ENCODE data around the gene OBP2A.

OBP2A gene

DNA sequence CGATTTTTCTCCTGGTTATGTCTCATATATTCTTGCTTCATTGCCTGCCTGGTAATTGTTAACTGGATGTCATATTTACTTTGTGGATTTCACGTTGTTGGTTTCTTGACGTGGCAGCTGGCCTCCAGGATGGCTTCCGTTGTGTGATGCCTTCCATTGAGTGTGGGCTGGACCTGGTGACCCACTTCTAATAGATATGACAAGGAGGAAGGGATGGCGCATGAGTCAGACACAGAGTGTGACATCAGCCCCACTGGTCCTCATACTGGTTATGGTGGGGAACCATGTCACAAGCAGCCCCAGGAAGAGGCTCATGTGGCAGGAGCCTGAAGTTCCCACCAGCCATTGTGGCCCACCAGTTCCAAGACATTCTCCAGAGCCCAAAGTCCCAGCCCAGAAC is 9.3 kb downstream of the OBP2A start:
- no peak for DNase-seq

DNA sequence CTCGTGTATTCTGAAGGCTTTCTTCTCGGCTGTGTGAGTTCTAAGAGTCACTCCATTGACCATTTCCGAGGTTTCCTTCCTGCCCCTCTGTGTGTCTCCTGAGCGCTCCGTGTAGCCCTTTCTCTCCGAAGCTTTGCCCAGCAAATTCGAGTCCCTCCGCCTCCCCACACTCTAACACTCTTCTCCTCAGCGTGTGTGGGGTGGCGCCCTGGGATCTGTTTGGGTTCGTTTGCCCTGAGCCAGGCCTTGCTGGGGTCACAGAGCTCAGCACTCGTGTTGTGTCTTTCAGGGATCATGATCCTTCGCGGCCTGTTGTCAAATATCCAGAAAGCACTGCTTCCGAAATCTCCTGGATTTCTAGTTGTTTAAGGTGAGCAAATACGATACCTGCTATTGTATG is 10.0 kb downstream of the OBP2A start:
- DNase-seq: no peak

DNA sequence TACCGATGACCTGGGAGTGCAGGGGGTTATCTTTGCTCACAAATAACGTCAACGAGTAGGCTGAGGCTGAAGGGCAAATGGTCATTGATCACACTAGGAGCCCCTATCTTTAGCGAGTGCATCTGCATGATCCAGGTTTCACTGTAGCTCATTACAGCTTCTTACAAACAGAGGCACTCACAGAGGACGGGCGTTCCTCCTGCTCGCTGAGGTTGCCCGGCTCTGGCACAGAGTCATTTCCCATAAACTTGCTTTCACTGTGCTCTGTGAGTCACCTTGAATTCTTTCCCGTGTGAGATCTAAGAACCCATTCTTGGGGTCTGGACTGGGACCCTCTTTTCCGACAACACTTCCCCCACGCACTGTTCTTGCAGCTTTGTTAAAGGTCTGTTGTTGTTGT is 13.7 kb downstream of the OBP2A start:
- no peak for DNase-seq

DNA sequence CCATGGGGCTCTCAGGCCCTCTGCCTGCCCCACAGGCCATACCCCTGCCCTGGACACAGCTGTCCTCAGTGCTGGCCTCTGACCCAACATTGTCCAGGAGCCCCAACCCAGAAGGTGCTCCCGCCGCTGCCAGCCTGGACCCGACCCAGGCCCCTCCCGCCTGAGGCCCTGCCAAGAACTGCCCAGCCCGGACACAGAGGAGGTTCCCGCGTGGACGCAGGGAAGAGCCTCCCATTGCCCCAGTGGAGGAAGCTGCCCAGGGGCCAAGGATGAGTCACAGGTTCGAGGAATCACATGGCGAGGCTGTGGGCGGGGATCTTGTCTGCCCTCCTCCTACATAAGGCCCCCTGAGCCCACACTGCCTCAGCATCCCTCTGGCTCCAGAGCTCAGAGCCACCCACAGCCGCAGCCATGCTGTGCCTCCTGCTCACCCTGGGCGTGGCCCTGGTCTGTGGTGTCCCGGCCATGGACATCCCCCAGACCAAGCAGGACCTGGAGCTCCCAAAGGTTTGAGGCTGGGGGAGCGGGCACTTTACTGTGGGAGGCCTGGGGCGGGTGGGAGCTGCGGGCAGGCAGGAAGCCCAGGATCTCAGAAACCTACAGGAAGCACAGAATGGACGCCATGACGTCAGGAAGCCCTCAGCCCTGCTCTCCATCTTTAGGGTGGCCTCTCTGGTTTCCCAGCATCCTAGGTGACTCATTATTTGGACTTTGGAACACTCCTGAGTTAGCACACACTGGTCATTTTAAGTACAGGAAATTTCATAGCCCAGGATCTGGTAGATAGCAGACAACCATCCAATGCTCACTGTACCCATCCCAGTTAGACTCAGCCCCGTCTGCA is 15.7 kb downstream of the OBP2A start, which contains the start of gene PAEP:
TSS of gene PAEP (plus strand) at position 366 of the 844 bp plus-strand sequence.
- no peak for DNase-seq

DNA sequence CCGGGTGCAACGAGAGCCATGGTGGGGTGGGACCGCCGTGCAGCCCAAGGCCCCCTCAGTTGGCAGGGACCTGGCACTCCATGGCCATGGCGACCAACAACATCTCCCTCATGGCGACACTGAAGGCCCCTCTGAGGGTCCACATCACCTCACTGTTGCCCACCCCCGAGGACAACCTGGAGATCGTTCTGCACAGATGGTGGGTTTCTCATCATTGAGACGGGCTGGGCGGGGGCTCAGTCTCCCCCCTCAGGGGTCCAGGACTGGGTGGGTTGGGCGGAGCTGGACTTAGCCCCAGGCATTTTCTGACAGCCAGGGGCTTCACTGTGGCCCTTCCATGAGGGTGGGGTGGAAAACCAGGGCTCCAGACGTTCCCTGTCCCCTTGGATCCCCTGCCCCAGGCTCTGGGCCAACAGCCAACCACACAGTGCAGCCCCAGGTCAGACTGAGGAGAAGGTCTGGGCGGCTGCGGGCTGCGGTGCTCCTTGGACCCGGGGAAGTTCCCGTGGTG is 16.4 kb downstream of the OBP2A start:
- DNase-seq: no peak

DNA sequence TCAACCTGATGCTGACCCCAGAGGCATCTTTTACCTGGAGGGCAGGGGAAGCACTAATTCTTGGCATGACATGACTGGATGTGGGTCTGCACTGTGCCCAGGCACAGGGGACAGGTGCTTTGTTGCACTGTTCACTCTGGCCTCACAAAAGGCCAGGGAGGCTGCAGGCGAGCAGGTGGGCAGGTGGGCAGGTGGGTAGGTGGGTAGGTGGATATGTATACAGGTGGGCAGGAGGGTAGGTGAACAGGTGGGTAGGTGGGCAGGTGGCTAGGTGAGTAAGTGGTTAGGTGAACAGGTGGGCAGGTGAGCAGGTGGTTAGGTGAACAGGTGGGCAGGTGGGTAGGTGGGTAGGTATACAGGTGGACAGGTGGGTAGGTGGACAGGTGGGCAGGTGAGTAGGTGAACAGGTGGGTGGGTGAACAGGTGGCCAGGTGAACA is 17.1 kb downstream of the OBP2A start:
- no peak for DNase-seq

DNA sequence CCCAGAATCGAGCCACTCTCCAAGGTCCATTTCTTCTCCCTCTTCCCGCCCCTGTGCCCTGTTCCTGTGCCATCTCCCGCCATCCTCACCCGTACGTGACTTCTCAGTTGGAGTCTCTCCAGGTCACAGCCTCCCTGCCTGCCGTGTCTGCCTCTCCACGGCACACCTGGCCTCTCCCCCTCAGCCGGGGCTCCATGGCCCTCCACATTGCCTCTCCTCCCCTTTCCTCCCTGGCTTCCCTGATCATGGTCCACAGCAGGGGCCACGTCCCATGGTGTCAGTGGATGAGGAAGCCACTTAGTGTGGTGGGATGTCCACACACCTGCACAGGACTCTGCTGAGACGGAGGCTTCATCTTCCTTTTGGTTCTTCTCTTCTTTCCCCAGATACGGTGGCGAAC is 17.9 kb downstream of the OBP2A start:
- no peak for DNase-seq

GRCh38 chr9:135565141-135565628 is 19.3 kb downstream of the OBP2A start:
- no peak for DNase-seq

DNA sequence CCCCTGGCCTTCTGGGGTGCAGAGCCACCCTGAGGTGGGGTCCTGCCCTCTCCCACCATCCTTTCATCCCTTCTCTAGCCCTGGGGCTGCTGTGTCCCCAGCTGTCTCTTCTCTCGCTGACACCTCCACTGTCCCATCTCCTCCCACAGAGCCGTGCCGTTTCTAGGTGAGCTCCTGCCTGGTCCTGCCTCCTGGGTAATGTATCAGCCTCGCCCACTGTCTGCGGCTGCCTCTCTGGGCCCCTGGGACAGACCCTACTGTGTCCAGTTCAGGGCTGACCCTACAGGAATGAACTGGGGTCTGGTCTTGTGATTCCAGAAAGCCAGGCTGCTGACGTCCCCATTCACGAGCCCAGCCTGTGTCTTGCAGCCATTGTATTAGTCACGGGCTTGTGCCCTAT is 19.7 kb downstream of the OBP2A start:
- no peak for DNase-seq

GRCh38 chr9:135566552-135566951 is 20.6 kb downstream of the OBP2A start:
- DNase-seq: no peak

DNA sequence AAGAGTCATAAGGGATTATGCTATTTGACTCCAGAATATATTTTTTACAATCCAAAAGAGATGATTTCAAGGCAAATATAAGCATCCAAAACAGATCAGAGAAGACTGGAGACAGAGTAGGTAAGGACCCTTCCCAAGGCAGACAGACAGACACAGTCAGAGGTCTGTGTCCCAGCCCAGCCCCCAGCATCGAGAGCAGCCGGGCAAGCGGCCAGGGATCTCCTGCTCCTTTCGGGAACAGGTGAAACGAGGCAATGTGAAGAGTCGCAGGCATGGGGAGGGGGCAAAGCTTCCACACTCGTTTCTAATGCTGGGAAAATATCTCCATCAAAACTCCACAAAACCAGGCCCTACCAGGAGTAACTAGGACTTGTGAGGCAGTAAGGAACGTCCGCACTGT is 21.4 kb downstream of the OBP2A start:
- no peak for DNase-seq

- DNase-seq: no peak
These were observed 22.1 kb downstream of the OBP2A start for GRCh38 chr9:135568026-135568425.

DNA sequence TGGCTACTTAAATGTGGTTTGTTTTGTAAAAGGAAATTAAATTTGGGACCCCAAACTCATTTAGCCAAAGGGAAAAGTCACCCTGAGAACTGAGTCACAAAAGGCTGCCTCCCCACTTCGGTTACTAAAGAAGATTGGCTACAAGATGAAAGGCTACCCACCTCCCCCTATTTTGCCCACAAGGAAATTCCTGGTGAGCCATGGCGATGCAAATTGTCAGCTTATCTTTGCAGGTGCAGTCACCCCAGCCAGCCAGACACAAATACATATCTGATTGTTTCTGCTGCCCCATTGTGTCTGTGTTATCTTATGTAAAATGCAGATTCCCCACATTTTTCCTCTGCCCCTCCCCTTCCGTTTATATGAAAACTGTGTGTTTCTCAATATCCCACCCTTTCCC is 24.5 kb downstream of the OBP2A start:
- no peak for DNase-seq

GRCh38 chr9:135572233-135572632 is 26.3 kb downstream of the OBP2A start:
- DNase-seq: no peak

DNA sequence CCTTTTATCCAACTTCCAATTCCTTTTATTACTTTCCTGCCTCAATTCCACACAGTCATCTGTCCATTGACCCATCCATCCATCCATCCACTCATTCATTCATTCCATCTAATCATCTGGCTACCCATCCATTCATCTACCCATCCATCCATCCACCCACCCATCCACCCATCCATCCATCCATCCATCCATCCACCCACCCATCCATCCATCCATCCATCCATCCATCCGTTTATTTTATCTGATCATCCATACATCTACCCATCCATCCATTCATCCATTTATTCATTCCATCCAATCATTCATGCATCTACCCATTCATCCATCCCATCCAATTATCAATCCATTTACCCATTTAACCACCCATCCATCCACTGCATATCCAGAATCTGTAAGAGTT is 27.2 kb downstream of the OBP2A start:
- no peak for DNase-seq

- no peak for DNase-seq
These were observed 28.4 kb downstream of the OBP2A start for GRCh38 chr9:135574331-135574730.

DNA sequence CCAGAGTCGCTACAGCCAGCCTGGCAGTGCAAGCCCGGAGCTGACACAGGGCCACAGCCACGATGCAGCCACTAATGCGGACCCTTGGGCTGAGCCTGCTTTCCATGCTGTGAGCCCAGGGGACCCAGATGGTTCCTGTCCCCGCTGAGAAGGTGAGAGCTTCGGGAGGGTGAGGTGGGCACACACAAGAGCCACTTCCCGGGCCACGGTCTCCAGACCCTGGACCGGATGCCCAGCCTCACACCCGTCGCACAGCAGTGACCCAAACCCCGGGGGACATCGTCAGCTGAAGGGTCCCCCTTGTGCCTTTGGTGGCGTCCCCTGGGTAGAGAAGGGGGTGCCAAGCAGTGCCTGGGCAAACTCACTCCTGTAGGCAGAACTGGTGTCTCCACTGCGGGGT is 29.0 kb downstream of the OBP2A start:
- DNase-seq: no peak

GRCh38 chr9:135575995-135576631 is 30.2 kb downstream of the OBP2A start:
- no peak for DNase-seq

DNA sequence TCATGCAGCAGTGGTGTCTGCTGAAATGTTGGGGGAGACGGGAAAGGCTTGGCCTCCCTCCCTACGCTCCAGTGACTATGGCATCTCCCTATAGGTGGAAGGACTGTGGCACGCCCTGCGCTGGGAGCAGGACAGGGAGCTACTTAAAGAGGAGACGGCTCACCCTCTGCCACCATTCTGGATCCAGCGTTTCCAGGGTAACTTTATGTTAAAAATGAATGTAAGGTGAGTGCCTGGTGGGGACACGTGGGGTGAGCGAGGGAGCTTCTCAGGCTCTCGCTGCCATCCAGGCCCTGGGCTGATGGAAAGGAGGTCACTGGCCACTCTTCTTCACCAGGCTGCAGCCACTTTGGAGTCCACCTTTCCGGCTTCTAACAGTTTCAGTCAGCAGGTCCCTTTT is 31.3 kb downstream of the OBP2A start:
- no peak for DNase-seq

DNA sequence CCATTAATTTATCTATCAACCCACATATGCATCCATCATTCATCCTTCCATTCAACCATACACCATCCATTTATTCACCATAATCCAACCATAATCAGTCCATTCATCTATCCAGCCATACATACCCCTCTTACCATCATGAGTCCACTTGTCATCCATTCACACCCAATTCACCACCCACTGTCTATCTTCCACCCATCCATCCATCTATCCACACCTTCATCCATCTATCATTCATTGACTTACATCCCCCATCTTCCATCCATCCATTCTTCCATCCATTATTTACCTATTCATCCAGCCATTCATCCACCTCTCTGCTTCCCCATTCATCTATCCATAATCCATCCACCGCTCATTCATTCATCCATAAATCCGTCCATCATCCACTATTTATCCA is 33.4 kb downstream of the OBP2A start:
- DNase-seq: no peak

DNA sequence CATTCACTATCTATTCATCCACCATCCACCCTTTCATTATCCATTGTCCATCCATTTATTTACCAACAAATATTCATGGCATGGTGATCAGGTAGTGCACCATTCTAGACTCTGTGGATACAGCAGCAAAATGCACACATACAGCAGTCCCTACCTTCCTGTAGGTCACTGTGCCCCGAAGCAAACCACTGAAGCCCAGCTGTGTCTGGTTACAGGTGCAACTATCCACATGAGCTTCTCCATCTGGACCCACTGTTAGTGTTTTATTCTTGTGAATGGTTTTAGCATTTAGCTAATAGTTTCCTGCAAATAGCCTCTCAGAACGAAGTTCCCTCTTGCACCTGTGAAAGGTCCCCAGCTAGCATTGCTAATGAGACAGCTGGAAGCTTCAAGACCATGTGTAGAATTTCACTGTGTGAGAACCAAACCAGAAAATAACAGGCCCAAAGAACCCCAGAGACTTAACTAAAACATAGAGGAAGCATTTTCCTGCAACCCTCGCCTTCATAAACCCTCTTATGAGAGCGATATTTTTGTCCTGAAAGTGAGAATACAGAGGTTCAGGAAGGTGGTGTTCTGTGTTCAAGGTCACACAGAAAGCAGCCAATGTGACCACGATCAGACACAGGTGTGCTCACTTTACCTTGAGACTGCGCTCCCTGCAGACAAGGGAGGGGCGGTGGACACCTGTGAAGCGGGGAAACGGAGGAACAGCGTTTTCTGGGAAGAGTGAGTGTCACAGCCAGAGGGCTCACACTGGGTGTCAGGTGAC is 34.1 kb downstream of the OBP2A start:
- DNase-seq: no peak

- DNase-seq: no peak
These were observed 34.9 kb downstream of the OBP2A start for GRCh38 chr9:135580664-135581380.

Data from right hindlimb (tissue), 1 donor.